RWPE1 (cell line): ENCODE results near the gene CCDC157.

ENCODE experiments used
- CTCF ChIA-PET: fragments of 350-600 bp; sonication (Branson Sonifier 250); formaldehyde crosslinking; extraction: SDS; loops from one replicate; lab custom pipeline; 2021; lab: Yijun Ruan, JAX
- POLR2A ChIA-PET: fragments of 400-600 bp; formaldehyde crosslinking; extraction: SDS; loops from one replicate; lab custom pipeline; 2020; ENCODE audit warnings: antibody characterized with exemption; ENCODE audit not compliant: low non-redundant PET; lab: Yijun Ruan, JAX
- DNase-seq: peaks from one replicate; pipeline ENCODE4 v3.0.0; 2012; ENCODE audit warnings: low spot score
- H3K27ac ChIP-seq: fragments of 450-650 bp; 2 replicates; pipeline ENCODE4 v1.5.1; 2017
- TF ChIP-seq, protein P1 (sequence below): fragments of 450-650 bp; conservative IDR thresholded peaks from 2 replicates; pipeline ENCODE4 v1.5.1; 2017; ENCODE audit warnings: low read depth, mild to moderate bottlenecking

CCDC157 gene

DNA sequence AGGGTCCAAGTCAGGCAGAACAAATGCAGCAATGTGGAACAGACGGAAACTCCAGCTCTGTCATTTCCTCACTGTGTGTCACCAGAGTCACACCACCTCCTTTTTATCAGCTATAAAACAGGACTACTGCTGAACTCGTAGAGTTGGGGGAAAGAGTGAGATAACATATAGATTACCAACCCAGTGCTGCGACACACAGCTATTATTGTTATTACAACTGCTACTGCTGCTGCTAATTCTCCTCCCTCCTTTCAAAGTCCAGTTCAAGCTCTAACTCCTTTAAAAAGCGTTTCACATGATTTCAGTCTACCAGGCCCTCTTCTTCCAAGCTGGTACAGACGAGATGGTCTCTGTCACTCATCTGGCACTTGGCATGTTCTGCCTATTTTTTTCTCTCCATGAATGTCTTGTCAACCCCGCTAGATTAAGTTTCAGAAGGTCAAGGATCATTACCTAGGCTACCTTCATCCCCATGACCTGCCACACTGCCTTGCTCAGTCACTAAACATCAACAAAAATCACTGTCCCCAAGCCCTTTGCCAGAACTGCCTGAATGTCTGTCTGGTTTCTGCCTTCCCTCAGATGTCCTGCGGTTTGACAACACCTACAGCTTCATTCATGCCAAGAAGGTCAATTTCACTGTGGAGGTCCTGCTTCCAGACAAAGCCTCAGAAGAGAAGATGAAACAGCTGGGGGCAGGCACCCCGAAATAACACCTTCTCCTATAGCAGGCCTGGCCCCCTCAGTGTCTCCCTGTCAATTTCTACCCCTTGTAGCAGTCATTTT lies 65.1 kb downstream of the CCDC157 start:
- DNase-seq = no peak
- TF ChIP-seq, protein P1, sequence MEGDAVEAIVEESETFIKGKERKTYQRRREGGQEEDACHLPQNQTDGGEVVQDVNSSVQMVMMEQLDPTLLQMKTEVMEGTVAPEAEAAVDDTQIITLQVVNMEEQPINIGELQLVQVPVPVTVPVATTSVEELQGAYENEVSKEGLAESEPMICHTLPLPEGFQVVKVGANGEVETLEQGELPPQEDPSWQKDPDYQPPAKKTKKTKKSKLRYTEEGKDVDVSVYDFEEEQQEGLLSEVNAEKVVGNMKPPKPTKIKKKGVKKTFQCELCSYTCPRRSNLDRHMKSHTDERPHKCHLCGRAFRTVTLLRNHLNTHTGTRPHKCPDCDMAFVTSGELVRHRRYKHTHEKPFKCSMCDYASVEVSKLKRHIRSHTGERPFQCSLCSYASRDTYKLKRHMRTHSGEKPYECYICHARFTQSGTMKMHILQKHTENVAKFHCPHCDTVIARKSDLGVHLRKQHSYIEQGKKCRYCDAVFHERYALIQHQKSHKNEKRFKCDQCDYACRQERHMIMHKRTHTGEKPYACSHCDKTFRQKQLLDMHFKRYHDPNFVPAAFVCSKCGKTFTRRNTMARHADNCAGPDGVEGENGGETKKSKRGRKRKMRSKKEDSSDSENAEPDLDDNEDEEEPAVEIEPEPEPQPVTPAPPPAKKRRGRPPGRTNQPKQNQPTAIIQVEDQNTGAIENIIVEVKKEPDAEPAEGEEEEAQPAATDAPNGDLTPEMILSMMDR = no peak
- POLR2A ChIA-PET = no interaction called here
- H3K27ac ChIP-seq = peak overlapping the region; percentile 99
- CTCF ChIA-PET = no interaction called here

DNA sequence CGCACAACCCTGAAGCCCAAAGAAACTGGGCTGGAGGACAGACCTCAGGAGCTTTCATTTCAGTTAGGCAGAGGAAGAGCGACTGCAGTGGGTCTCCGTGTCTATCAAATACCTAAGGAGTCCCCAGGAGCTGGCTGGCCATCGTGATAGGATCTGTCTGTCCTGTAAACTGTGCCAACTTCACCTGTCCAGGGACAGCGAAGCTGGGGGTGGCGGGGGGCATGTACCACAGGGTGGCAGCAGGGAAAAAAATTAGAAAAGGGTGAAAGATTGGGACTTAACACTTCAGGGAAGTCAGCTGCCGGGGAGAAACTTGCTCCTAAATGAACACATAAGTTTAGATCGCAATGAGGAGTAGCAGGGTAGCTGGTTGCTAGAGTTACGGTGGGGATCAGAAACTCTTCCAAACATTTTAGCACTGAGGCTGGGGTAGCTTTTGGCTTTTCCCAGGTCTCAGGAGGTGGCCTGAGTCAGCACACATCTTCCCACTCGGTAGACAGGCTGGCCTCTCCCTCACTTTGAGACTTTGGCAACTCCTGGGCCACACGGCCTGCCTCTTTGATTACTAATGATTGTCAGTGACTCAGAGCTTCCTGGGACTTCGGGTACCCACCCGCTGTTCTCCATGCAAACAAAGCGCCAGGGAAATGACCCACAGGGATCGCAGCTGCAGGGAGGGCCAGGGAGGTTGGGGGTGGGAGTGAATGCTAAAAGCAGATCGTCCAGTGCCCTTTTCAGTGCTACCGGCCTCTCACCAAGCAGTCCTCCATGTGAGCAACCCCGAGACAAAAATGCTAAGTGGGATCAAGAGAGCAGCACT lies 65.9 kb downstream of the CCDC157 start:
- H3K27ac ChIP-seq = peak overlapping the region; percentile 99
- peak; percentile 79 for DNase-seq
- POLR2A ChIA-PET = interaction anchor here (1.0 to 2.3 kb wide), 2 partner anchors 10 to 26 kb away, joined by 3 to 6 read pairs; partner anchors contain the start of gene SEC14L2
- TF ChIP-seq, protein P1 = no peak
- CTCF ChIA-PET = no interaction called here

DNA sequence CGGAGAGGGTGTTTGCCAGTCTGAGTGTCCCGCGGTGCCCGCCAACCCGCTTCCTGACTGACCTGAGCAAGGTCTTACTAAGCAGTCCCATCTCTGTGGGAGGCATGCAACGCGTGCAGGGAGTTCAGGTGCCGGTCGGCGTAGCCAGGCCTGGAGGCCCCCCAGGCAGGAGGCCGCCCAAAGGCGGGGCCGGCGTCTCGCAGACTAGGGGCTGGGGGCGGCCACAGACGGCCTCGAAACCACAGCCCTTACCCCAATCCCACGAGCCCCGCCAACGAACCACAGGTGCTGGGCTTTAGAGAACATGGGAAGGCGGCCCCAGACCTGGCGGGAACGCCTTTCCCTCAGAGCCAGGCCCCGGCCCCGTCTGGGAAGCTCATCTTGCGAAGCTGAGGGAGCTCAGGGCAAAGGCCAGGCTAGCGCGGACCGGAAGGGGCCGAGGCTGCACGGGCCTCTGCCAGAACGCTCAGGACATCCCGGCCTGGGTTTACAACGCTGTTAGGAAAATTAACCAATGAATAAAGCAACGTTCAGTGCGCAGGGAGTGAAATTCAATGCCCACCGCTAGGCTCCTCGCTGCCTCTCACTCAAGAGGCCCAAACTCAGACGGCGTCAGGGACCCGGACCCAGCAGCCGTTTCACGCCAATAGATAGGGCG lies 66.6 kb downstream of the CCDC157 start:
- ChIA-PET POLR2A (interaction anchor here (1.0 to 2.3 kb wide), 2 partner anchors 11 to 27 kb away, joined by 3 to 6 read pairs; partner anchors contain the start of gene SEC14L2), CTCF (interaction anchor here (1.3 kb wide), 1 partner anchor 136 kb away, joined by 5 read pairs; no protein-coding TSS in a partner anchor)
- DNase-seq = peak; percentile 34
- H3K27ac ChIP-seq = peak overlapping the region; percentile 99
- TF ChIP-seq, protein P1 = no peak

DNA sequence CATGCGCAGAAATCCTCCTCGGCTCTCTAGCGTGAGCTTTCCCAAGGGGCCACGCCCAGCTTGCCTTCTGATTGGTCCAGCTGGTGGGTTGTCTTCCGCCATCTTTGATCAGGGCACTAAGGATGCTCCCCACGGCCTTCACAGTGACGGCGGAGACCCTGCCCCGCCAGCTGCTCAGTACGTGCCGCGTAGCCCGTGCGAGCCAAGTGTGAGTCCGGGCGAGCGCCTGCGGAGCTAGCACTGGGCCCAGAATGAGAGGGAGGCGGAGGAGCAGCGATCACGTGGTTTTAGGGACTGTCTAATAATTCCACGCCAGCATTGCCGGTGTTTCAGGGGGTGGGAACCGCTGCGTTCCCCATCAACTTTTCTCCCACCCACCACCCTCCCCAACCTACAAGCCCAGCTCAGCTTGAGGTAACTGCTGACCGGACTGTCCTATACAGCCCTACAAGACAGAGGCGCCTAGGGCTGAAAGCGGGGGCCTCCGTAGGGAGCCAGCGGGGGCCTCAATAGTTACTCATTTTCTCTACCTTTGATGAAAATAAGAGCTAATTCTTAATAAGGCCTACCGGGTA lies 67.2 kb downstream of the CCDC157 start:
- peak; percentile 95 for DNase-seq
- ChIA-PET POLR2A (interaction anchor here (1.0 to 2.3 kb wide), 2 partner anchors 11 to 27 kb away, joined by 3 to 6 read pairs; partner anchors contain the start of gene SEC14L2), CTCF (interaction anchor here (0.7 to 1.3 kb wide), 2 partner anchors 136 to 1902 kb away, joined by 3 to 5 read pairs; no protein-coding TSS in a partner anchor)
- peak overlapping the region; percentile 99 for H3K27ac ChIP-seq
- TF ChIP-seq, protein P1 = no peak

DNA sequence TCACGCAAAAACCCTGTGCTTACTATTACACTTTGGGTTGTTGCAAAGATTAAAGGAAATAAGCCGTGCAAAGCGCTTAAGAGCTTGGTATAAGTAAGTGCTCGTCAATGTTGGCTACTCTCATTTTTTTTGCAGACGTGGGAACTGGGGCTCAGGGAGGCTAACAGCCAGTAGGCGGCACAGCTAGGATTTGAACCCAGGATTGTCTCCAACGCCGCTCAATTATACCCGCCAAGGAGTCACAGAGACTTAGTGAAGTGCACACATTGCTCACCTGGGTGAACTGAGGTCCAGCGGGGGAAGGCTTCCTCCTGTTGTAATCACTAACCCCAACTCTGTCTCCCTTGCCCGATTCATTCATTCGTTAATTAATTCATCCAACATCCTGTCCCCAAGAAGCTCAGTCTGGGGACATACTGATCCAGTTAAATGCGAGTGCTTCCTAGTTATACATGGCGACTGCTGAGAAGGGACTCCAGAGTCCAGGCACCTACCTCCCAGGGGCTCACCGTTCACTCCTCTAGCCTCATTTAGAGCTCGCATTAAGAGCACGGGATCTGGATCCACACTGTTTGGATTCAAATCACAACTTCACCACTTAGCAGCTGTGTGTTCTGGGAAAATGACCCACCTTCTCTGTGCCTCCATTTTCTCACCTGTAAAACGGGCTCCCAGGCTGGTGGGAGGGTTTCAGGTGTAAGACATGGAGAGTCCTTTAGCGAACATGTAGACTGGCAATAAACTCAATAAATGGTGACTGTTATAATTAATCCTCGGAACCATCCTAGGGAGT lies 67.9 kb downstream of the CCDC157 start:
- POLR2A ChIA-PET = interaction anchor here (2.3 kb wide), 1 partner anchor 28 kb away, joined by 6 read pairs; the partner anchor contains the start of gene SEC14L2
- peak overlapping the region; percentile 99 for H3K27ac ChIP-seq
- CTCF ChIA-PET = interaction anchor here (0.7 to 1.3 kb wide), 2 partner anchors 137 to 1903 kb away, joined by 3 to 5 read pairs; no protein-coding TSS in a partner anchor
- TF ChIP-seq, protein P1 = no peak
- DNase-seq = no peak
